HTERT RPE-1 (cell line): Measurements from ENCODE around the gene ARFRP1.
"Not testable (repeated sequence)": the region's sequence is repeated elsewhere in the genome, so short reads cannot be mapped to it uniquely, and the experiment has no call there.

ENCODE experiments used
- in situ Hi-C: fragments of 300-500 bp; cut with MboI; formaldehyde crosslinking; loops from 4 replicates; pipeline ENCODE4 v1.14.3; 2020; ENCODE audit warnings: low sequenced_read_pairs

Gene ARFRP1

DNA sequence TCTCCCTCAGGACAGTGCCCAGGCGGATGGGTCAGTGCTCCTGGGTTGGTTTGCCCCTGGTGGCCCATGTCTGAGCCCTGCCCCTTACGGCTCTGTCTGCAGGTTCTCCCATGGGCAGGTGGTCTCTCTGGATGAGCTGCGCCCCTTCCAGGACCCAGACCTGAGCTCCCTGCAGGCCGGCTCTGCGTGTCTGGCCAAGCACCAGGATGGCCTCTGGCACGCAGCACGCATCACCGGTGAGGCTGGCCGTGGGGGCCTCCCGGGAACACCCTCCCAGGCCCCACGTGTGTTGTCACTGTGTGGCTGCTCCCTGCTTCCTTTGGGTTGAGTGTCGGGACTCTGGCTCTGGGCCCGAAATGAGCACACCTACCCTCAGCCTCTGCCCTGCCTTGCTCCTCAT is 25.3 kb upstream of the ARFRP1 start:
- in situ Hi-C loops: no loop called here

DNA sequence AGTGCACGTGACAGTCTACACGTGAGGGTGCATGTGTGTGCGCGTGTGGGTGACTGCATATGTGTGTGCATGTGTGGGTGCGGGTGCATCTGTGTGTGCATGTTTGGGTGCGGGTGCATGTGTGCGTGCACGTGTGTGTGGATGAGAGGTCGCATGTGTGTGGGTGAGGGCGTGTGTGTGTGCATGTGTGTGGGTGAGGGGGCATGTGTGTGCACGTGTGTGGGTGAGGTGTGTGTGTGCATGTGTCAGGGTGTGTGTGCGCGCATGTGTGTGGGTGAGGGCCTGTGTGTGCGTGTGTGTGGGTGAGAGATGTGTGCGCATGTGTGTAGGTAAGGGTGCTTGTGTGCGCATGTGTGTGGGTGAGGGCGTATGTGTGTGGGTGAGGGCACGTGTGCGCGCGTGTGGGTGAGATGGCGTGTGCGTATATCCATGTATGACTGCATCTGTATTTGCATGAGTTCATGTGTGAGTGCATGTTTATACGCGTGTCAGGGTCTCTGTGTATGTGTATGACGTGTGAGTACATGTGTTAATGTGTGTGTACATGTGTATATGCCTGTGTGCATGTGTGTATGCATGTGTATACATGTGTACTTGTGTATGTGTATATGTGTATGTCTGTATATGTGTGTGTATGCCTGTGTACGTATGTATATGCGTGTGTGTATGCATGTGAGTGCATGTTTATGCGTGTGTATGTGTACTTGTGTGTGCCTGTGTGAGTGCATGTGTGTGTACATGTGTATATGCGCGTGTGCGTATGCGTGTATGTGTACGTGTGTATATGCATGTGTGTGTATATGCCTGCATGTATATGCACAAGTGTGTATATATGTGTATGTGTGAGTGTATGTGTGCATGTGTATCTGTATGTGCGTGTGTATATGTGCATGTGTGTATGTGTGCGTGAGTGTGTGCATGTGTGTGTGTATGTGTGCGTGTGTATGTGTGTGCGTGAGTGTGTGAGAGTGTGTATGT is 24.6 kb upstream of the ARFRP1 start:
- in situ Hi-C loops: no loop called here

DNA sequence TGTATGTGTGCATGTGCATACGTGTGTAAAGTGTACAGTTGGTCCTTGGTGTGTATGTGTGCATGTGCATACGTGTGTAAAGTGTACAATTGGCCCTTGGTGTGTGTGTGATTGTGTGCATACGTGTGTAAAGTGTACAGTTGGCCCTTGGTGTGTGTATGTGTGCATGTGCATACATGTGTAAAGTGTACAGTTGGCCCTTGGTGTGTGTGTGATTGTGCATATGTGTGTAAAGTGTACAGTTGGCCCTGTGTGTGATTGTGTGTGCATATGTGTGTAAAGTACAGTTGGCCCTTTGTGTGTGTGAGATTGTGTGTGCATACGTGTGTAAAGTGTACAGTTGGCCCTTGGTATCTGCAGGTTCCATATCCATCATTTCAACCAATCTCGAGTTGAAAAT is 23.6 kb upstream of the ARFRP1 start:
- in situ Hi-C loops: no loop called here

DNA sequence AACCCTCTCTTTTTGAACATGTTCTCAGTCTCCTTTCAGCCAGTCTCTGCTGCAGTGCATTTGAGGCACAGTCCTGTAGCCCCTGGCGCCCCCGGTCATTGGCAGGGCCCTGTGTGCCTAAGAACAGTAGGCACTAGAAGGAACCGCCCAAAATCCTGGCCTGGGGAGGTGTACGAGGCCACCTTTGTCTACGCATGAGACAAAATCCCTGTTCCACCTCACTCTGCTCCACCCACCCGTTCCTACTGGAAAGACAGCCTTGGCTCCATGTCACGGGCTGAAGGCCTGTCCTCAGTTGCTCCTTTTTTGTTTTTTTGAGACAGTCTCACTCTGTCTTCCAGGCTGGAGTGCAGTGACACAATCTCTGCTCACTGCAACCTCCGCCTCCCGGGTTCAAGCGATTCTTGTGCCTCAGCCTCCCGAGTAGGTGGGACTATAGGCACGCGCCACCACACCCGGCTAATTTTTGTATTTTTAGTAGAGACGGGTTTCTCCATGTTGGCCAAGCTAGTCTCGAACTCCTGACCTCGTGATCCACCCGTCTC is 22.5 kb upstream of the ARFRP1 start:
- in situ Hi-C loops: not testable (repeated sequence)

DNA sequence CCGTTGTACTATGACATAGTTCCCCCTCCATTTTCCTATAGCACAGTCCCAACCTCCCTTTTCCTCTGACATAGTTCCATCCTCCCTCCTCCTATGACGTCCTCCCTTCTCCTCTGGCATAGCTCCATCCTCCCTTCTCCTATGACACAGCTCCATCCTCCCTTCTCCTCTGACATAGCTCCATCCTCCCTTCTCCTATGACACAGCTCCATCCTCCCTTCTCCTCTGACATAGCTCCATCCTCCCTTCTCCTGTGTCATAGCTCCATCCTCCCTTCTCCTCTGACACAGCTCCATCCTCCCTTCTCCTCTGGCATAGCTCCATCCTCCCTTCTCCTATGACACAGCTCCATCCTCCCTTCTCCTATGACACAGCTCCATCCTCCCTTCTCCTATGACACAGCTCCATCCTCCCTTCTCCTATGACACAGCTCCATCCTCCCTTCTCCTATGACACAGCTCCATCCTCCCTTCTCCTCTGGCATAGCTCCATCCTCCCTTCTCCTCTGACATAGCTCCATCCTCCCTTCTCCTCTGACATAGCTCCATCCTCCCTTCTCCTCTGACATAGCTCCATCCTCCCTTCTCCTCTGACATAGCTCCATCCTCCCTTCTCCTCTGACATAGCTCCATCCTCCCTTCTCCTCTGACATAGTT is 15.3 kb upstream of the ARFRP1 start:
- in situ Hi-C loops: not testable (repeated sequence)

DNA sequence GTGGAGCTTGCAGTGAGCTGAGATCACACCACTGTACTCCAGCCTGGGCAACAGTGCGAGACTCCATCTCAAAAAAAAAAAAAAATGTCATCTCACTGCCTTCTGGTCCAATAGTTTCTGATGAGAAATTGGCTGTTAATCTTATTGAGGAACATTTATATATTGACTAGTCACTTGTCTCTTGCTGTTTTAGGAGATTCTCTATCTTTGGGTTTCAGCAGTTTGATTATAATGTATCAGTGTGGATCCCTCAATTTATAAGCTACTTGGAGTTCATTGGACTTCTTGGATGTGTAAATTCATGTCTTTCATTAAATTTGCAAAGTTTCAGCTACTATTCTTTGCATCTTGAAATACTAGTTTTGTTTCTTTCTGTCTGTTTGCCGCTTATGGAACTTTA is 11.2 kb upstream of the ARFRP1 start:
- in situ Hi-C loops: no loop called here

DNA sequence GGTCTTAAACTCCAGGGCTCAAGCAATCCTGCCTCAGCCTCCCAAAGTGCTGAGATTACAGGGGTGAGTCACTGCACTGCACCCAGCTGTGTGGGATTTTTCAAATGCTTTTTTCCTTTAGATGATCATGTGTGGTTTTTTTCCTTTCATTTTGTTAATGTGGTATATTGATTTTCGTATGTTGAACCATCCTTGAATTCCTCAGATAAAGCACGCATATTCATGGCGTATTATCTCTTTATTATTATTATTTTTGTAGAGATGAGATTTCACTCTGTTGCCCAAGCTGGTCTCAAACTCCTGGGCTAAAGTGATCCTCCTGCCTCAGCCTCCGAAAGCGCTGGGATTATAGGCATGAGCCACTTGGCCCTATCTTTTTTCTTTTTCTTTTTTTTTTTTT is 7.1 kb upstream of the ARFRP1 start:
- in situ Hi-C loops: no loop called here

DNA sequence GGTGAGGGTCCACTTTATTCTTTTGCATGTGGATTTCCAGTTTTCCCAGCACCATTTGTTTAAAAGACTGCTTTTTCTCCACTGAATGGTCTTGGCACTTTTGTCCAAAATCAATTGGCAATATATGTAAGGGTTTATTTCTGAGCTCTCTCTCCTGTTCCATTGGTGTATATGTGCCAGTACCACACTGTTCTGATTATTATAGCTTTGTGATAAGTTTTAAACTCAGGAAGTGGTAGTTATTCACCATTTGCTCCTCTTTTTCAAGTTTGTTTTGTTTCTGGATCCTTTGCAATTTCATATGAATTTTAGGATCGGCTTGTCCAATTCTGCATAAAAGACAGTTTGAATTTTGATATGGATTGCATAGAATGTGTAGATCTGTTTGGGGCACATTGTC is 4.4 kb upstream of the ARFRP1 start:
- in situ Hi-C loops: no loop called here

DNA sequence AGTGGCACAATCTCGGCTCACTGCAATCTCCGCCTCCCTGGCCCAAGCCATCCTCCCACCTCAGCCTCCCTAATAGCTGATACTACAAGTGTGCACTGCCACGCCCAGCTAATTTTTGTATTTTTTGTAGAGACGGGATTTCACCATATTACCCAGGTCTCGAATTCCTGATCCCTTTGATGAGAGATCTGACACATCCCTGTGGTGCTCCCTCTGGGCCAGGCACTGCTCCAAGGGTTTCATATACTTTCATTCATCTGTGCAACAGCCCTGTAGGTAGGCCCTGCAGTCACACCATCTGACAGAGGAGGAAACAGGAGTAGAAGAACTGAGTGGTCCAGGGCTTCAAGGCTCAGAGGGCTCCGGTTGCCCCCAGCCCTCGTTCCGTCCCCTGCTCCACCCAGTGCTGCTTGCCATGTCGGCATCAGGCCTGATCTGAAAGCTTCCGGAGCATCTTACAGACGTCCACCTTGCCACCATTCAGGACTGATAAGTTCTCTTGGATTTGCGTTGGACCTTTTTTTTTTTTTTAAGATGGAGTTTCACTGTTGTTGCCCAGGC is 3.4 kb upstream of the ARFRP1 start:
- in situ Hi-C loops: no loop called here

DNA sequence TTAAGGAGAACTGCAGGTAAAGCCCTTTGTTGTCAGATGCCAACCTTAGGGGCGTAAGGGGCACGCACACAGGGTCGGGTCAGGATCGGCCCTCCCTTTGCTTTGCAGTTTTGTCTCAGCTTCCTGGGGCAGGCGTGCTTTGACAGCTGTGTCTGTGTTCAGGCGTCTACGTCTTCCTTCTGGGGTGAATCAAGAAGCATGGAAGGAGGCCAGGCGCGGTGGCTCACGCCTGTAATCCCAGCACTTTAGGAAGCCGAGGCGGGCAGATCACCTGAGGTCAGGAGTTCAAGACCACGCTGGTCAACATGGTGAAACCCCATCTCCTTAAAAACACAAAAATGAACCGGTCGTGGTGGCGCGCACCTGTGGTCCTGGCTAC is 1.4 kb upstream of the ARFRP1 start:
- in situ Hi-C loops: no loop called here

DNA sequence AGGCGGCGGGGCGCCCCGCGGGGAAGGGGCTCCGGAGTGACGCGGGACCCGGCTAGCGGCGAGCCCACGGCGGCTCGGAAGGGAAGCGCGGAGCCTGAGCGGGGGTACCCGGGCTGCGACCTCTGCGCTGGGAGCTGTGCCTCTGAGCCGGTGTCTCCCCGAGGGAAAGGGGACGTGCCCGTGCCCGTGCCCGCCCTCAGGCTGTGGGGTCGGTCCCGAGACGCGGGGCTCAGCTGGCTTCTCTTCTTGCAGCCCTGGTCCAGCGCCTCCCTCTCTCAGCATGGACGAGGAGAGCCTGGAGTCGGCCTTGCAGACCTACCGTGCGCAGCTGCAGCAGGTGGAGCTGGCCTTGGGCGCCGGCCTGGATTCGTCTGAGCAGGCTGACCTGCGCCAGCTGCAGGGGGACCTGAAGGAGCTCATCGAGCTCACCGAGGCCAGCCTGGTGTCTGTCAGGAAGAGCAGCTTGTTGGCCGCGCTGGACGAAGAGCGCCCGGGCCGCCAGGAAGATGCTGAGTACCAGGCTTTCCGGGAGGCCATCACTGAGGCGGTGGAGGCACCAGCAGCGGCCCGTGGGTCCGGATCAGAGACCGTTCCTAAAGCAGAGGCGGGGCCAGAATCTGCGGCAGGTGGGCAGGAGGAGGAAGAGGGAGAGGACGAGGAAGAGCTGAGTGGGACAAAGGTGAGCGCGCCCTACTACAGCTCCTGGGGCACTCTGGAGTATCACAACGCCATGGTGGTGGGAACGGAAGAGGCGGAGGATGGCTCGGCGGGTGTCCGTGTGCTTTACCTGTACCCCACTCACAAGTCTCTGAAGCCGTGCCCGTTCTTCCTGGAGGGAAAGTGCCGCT is 749 bp upstream of the ARFRP1 start:
- in situ Hi-C loops: no loop called here

DNA sequence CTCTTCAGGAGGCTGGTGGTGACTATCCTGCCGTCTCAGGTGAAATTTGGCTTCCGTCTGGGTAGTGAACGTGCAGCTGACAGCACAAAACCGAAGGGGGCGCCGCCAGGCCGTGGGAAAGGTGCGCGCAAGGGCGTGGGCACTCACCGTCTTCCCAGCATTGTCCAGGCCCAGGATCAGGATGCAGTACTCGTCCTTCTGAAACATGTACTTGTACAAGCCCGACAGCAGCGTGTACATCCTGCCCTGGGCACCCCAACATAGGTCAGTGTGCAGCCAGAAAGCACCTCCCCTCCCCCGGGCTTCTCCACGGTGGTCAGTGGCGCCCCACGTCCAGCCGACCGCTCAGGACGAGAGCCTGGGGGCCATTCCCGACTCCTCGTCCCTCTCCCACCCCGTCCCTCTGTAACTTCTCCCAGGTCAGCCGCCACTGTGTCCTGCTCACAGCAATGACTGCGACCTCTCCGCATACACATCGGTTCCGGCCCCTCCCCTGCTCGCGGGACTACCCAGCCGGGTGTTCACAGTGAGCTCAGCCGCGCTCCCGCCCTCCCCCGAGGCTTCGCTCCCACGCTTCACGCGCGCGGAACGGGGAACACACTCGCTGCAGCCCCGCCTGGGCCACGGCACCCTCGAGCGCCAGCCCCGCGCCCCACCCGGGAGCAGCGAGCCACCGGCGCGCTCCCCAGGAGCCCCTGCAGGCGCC is 771 bp downstream of the ARFRP1 start:
- in situ Hi-C loops: no loop called here

DNA sequence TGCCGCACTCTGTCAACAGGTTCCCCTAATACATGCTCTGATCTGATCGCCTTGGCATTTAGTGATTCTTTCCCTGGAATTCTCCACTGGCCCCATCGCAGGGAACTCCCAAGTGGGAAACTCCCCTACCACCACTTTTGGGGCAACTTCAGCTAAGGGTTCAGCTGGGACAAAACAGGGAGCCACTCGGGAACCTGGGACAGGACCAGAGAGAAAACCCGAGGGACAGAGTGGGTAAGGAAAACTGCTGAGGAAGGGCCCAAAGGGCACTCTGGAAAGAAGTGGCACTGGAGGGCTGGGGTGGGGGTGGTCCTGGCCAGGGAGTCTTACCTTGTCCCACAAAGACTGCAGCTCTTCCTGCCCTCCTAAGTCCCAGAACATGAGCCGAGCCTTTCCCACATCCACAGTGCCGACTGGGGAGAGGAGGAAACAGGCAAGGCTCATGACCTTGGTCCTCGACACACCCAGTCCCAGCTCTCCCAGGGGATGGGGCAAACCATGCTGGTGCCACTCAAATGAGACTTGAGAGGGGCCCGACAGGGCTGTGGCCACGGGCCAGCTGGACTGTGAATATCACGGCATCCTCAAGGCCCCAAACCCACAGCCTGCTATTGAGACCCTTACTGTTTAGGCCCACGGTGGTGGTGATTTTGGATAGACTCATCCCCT is 1.6 kb downstream of the ARFRP1 start:
- in situ Hi-C loops: no loop called here

DNA sequence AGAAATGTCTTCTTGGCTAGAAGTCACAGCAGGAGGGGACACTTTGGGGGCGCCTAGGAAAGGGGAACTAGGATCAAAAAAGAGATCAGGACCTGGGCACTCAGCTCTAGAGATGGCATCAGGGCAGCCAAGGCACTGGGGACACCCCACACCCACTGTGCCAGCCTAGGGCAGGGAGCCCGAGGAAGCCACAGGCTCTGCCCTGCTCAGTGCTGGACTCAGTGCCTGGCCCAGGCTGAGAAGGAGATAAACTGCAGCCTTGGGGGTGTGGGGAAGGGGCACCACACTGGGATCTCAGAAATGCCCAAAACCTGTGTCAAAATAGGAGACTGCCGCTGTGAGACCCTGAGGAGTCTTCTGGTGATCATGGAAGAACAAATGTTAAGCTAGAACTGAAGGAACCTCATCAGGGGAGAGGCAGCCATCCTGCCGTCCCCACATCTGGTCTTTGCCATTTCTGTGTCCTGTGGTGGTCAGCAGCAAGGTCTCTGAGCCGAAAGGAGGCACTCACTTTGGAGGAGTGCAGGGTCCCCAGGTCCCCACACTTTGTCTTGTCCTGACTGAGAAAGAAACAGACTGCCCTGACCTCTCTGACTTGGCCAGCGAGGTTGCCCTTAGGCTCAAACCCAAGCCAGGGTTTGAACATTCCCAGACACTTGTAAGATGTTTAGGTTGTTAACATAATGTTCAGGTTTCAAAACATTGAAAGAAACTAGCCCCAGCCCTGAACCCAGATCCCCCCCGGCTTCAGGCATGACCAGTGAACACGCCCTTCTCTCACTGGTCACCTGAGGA is 2.3 kb downstream of the ARFRP1 start:
- in situ Hi-C loops: no loop called here

DNA sequence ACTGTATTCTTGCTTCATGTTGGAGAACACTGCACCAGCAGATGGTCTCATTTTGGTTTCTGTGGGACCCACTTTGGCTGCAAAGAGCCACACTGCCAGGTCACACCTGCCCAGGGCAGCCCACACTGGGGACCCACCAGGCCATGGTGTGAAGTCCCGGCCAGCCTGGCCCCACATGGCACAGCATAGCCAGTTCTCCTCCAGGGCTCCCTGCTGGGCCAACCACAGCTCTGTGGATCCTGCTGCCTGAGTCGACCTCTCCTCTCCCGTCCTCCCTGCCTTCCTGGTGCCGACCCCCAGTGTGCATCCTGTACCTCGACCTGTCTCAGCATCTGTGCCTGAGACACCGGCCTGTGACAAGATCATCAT is 3.0 kb downstream of the ARFRP1 start:
- in situ Hi-C loops: no loop called here

DNA sequence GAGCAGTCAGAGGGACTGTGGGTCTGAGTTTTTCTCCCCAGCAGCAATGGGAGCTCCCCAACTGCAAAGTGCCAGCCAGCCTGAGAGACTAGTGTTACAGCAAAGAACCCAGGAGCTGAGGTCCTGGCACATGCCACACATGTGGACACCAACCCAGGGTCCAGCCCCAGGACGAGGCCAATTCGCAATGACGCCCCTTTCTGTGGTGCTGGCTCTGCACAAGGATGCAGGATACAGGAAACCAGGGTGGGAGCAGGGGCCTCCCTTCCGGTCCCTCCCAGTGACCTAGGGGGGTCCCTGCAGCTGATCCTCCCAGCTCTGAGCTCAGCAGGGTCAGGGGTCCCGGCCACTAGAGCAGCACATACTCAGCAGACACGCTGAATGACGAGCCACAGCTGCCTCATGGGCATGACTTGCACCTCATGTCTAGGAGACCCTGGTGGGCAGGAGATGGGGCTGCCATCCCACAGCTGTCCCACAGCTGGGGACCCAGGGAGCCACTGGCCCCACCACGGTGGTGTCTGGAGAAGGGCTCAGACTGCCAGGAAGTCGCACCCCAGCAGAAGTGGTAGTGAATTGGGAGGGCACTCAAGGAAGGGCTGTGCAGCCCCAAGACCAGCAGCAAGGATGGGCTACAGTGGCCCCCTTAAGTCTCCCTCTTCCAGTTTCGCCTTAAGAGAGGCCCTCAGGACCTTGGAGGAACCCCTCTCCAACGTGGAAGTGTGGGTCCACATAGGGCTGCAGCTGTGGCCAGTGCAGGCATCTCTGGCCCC is 3.6 kb downstream of the ARFRP1 start:
- in situ Hi-C loops: no loop called here

DNA sequence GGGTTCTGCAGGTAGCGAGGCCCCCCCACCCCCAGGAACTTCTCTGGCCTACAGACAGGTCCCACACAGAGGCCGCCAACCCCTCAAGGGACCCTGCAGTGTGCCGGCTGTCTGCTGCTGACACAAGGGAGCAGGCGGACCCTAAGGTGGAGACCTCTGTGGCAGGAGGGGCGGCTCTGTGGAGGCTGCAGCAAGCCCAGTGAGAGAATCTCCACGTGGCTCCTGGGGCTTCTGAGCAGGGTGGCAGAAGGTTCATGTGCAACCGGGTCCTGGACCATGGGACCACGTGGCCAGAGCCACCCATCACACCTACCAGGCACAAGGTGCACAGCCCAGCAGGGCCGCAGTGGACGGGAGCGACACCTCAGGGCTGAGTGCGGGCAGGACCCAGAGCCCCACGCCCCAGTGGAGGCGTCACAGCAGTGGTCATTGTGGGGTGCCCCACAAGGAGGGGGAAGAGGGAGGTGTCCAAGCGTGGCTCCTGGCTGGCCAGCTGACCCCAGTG is 4.3 kb downstream of the ARFRP1 start:
- in situ Hi-C loops: no loop called here
